ENCODE measurements around the gene ANO9. TPM values are rescaled to one million over a fixed set of nuclear protein-coding genes. Genes with fewer than 3 reads are reported as not detected.

Gene ANO9
- total RNA-seq, 1 experiment from 2014 or later: 85.5 TPM

GRCh38 chr11:373716-374551 is 67.9 kb downstream of the ANO9 start:
- peak overlapping the region; percentile 58 for H3K27ac Mint-ChIP-seq (ENCODE audit: unreplicated experiment)
- Histone ChIP-seq H3K27me3 (replicated peaks; ENCODE audit: control insufficient read depth, insufficient read depth, low read length) (no peaks in the 10 kb centered on the region), H3K4me3 (ENCODE audit: low read depth, low read length) (no peak overlapping the region), H3K4me1 (peaks cover 18% of the 10 kb centered on the region), H3K9me3 (no peaks in the 10 kb centered on the region), H3K36me3 (ENCODE audit: control insufficient read depth, insufficient read depth, low read length) (no peaks in the 10 kb centered on the region; the same call in none of the 2 replicates)
- POLR2A ChIA-PET: no interaction called here
- no peak for TF ChIP-seq CTCF (IDR thresholded peaks at IDR 0.05; ENCODE audit: insufficient read depth in 1 of 2, low read depth in 1 of 2, low read length in 1 of 2, severe bottlenecking in 1 of 2, unreplicated experiment in 1 of 2)
- DNase-seq: peak; percentile 38 to 66
- H3K27me3 Mint-ChIP-seq (ENCODE audit: insufficient read depth, unreplicated experiment): no peaks in the 10 kb centered on the region
- CTCF ChIA-PET: no interaction called here
- intact Hi-C loops (cut with micrococcal nuclease; ENCODE audit: unreplicated experiment): no loop called here
- BruUV-seq (replicated peaks): no TSS peak
- peaks cover 20% of the 10 kb centered on the region for H3K36me3 Mint-ChIP-seq (ENCODE audit: insufficient read depth, unreplicated experiment)
- H3K4me3 Mint-ChIP-seq (ENCODE audit: unreplicated experiment): peak overlapping the region; percentile 28
- no peaks in the 10 kb centered on the region for H3K9me3 Mint-ChIP-seq (ENCODE audit: unreplicated experiment)
- H3K4me1 Mint-ChIP-seq (ENCODE audit: low read depth, unreplicated experiment): peaks cover 8% of the 10 kb centered on the region

- ChIA-PET POLR2A (no interaction called here), CTCF (no interaction called here)
- Mint-ChIP-seq H3K27ac (ENCODE audit: unreplicated experiment) (no peak overlapping the region), H3K4me1 (ENCODE audit: low read depth, unreplicated experiment) (peaks cover 15% of the 10 kb centered on the region), H3K9me3 (ENCODE audit: unreplicated experiment) (no peaks in the 10 kb centered on the region), H3K4me3 (ENCODE audit: unreplicated experiment) (no peak overlapping the region), H3K36me3 (ENCODE audit: insufficient read depth, unreplicated experiment) (peaks cover 24% of the 10 kb centered on the region), H3K27me3 (ENCODE audit: insufficient read depth, unreplicated experiment) (peaks cover 2% of the 10 kb centered on the region)
- Histone ChIP-seq H3K9me3 (no peaks in the 10 kb centered on the region), H3K4me3 (ENCODE audit: low read depth, low read length) (no peak overlapping the region), H3K27me3 (replicated peaks; ENCODE audit: control insufficient read depth, insufficient read depth, low read length) (no peaks in the 10 kb centered on the region), H3K36me3 (ENCODE audit: control insufficient read depth, insufficient read depth, low read length) (no peaks in the 10 kb centered on the region; the same call in none of the 2 replicates), H3K4me1 (peaks cover 25% of the 10 kb centered on the region)
- TF ChIP-seq CTCF (IDR thresholded peaks at IDR 0.05; ENCODE audit: insufficient read depth in 1 of 2, low read depth in 1 of 2, low read length in 1 of 2, severe bottlenecking in 1 of 2, unreplicated experiment in 1 of 2): no peak
- BruUV-seq (replicated peaks): no TSS peak
- intact Hi-C loops (cut with micrococcal nuclease; ENCODE audit: unreplicated experiment): no loop called here
- no peak for DNase-seq
These were observed 68.7 kb downstream of the ANO9 start for GRCh38 chr11:372809-373715.
